Measurements from ENCODE around the gene MSL3B.

The MSL3B gene

GRCh38 chr2:233867993-233868532, at the start of gene MSL3B:
Gene MSL3B, minus strand, starts transcription at chr2:233868386.
- Histone ChIP-seq H3K9me3 (replicated peaks in 1 of 3) (peaks cover 0 to 10% (median 0%) of the 10 kb centered on the region in 3 donors), H3K4me1 (replicated peaks in 1 of 2) (no peaks in the 10 kb centered on the region), H3K27ac (peak within 1 kb of the TSS in 1 of 5 donors; percentile 30), H3K4me3 (peak within 1 kb of the TSS in 2 of 4 donors; percentile 35 to 53), H3K27me3 (no peaks in the 10 kb centered on the region), H3K36me3 (replicated peaks in 1 of 2) (no peaks in the 10 kb centered on the region)
- intact Hi-C loops (cut with DNase I): no loop called here
- 10 to 13% (median 12%) methylated on average over 49 to 50 of the region's 50 CpGs for WGBS, 4 donors
- TF ChIP-seq, protein P1, sequence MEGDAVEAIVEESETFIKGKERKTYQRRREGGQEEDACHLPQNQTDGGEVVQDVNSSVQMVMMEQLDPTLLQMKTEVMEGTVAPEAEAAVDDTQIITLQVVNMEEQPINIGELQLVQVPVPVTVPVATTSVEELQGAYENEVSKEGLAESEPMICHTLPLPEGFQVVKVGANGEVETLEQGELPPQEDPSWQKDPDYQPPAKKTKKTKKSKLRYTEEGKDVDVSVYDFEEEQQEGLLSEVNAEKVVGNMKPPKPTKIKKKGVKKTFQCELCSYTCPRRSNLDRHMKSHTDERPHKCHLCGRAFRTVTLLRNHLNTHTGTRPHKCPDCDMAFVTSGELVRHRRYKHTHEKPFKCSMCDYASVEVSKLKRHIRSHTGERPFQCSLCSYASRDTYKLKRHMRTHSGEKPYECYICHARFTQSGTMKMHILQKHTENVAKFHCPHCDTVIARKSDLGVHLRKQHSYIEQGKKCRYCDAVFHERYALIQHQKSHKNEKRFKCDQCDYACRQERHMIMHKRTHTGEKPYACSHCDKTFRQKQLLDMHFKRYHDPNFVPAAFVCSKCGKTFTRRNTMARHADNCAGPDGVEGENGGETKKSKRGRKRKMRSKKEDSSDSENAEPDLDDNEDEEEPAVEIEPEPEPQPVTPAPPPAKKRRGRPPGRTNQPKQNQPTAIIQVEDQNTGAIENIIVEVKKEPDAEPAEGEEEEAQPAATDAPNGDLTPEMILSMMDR (IDR thresholded peaks at IDR 0.05): no peak
- no peak for TF ChIP-seq POLR2A (IDR thresholded peaks at IDR 0.05)
- DNase-seq: peak in 4 of 7 donors; percentile 19 to 31 (median 25)

GRCh38 chr2:233917116-233917515, 48.9 kb upstream of the MSL3B start, which contains the start of gene TRPM8:
Gene TRPM8, plus strand, starts transcription at chr2:233917373. Its CDS starts 9,165 bp downstream, at chr2:233926538.
- no peaks in the 10 kb centered on the region for H3K9me3 ChIP-seq (replicated peaks in 1 of 3)
- 25 to 34% (median 31%) methylated on average over 5 of the region's 5 CpGs for WGBS, 4 donors
- H3K27me3 ChIP-seq: peaks cover 16% of the 10 kb centered on the region
- no peak for DNase-seq
- no peak within 1 kb of the TSS for H3K4me3 ChIP-seq
- TF ChIP-seq POLR2A (IDR thresholded peaks at IDR 0.05): no peak
- TF ChIP-seq, protein P1 (IDR thresholded peaks at IDR 0.05): no peak
- H3K4me1 ChIP-seq (replicated peaks in 1 of 2): no peaks in the 10 kb centered on the region
- H3K36me3 ChIP-seq (replicated peaks in 1 of 2): no peaks in the 10 kb centered on the region
- H3K27ac ChIP-seq: no peak within 1 kb of the TSS
- intact Hi-C loops (cut with DNase I): no loop called here

- Histone ChIP-seq H3K4me3 (no peak overlapping the region), H3K4me1 (replicated peaks in 1 of 2) (no peaks in the 10 kb centered on the region), H3K27ac (no peak overlapping the region), H3K9me3 (replicated peaks in 1 of 3) (no peaks in the 10 kb centered on the region), H3K27me3 (peaks cover 16% of the 10 kb centered on the region), H3K36me3 (replicated peaks in 1 of 2) (no peaks in the 10 kb centered on the region)
- TF ChIP-seq, protein P1 (IDR thresholded peaks at IDR 0.05): no peak
- no peak for TF ChIP-seq POLR2A (IDR thresholded peaks at IDR 0.05)
- DNase-seq: no peak
- intact Hi-C loops (cut with DNase I): no loop called here
- 20 to 26% (median 24%) methylated on average over 2 of the region's 2 CpGs for WGBS, 4 donors
Observed at GRCh38 chr2:233915128-233915527, 46.9 kb upstream of the MSL3B start.

- DNase-seq: peak in 3 of 7 donors; percentile 4 to 20 (median 18)
- no peaks in the 10 kb centered on the region for H3K9me3 ChIP-seq (replicated peaks in 1 of 3)
- 12 to 18% (median 14%) methylated on average over 1 to 9 of the region's 9 CpGs for WGBS, 4 donors
- intact Hi-C loops (cut with DNase I): no loop called here
- TF ChIP-seq POLR2A (IDR thresholded peaks at IDR 0.05): no peak
- TF ChIP-seq, protein P1 (IDR thresholded peaks at IDR 0.05): no peak
- no peaks in the 10 kb centered on the region for H3K36me3 ChIP-seq (replicated peaks in 1 of 2)
- no peaks in the 10 kb centered on the region for H3K4me1 ChIP-seq (replicated peaks in 1 of 2)
- H3K27ac ChIP-seq: no peak overlapping the region
- peaks cover 8% of the 10 kb centered on the region for H3K27me3 ChIP-seq
- no peak overlapping the region for H3K4me3 ChIP-seq
Observed at GRCh38 chr2:233912691-233913423, 44.7 kb upstream of the MSL3B start.

Data from adrenal gland (tissue), 9 donors.